HG03520 (cell line): ENCODE measurements around the gene MRAS.
"Not testable (repeated sequence)": the region's sequence is repeated elsewhere in the genome, so short reads cannot be mapped to it uniquely, and the experiment has no call there.

Source experiments
- ATAC-seq: cut with Tn5 transposase; IDR thresholded peaks from one replicate; pipeline ENCODE4 v1.9.1; 2021; ENCODE audit warnings: mild to moderate bottlenecking, moderate library complexity; ENCODE audit not compliant: unreplicated experiment

MRAS gene

GRCh38 chr3:138366006-138366759 is 17.8 kb downstream of the MRAS start:
- ATAC-seq, result no peak

DNA sequence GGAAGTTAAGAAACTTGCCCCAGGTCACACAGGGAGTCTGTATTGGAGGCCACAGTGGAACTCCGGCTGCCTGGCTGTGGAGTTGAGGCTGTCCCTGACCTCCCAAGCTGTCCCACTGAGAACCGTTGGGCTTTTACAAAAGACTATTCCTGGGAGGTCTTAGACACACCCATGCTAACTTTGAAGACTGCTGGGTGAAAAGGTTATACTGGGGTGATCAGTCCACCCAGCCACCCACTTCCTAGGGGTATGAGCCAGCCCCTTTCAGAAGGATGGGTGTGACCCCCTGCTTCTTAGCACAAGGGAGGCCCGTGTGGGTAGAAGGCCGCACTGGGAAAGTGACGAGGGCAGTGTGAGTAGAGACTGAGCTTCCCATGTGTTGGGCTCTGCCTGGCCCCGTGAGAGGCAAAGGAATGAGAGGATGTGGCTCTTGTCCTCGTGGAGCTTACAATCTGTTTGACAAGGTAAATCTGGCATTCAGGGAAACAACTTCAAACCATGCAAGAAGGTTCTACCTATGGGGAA is 19.0 kb downstream of the MRAS start:
- no peak for ATAC-seq

GRCh38 chr3:138367911-138368310 is 19.5 kb downstream of the MRAS start:
- ATAC-seq, result no peak

- ATAC-seq, result no peak
These were observed 20.9 kb downstream of the MRAS start for GRCh38 chr3:138369151-138369900.

GRCh38 chr3:138370321-138370720 is 21.9 kb downstream of the MRAS start:
- ATAC-seq, result no peak

GRCh38 chr3:138371070-138371965 is 22.9 kb downstream of the MRAS start:
- ATAC-seq, result peak; percentile 99

- no peak for ATAC-seq
These were observed 24.8 kb downstream of the MRAS start for GRCh38 chr3:138373087-138373735.

- ATAC-seq, result no peak
These were observed 25.3 kb downstream of the MRAS start for GRCh38 chr3:138373736-138374094.

DNA sequence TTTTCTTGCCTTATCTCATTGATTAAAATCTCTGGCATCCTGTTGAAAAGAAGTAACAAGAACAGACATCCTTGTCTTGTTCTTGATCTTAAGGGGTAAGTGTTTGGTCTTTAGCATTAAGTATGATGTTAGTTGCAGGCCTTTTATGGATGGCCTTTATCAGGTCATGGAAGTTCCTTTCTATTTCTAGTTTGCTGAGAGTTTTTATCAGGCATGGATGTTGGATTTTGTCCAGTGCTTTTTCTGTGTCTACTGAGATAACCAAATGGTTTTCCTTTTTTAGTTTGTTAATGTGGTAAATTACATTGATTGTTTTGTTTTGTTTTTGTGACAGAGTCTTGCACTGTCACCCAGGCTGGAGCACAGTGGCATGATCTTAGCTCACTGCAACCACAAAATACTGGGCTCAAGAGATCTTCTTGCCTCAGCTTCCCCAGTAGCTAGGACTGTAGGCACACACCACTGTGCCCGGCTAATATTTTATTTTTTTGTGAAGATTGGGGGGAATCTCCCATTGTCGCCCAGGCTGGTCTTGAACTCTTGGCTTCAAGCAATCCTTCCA is 26.3 kb downstream of the MRAS start:
- ATAC-seq, result no peak

- no peak for ATAC-seq
These were observed 27.1 kb downstream of the MRAS start for GRCh38 chr3:138375447-138375846.

- no peak for ATAC-seq
These were observed 28.3 kb downstream of the MRAS start for GRCh38 chr3:138376663-138377062.

DNA sequence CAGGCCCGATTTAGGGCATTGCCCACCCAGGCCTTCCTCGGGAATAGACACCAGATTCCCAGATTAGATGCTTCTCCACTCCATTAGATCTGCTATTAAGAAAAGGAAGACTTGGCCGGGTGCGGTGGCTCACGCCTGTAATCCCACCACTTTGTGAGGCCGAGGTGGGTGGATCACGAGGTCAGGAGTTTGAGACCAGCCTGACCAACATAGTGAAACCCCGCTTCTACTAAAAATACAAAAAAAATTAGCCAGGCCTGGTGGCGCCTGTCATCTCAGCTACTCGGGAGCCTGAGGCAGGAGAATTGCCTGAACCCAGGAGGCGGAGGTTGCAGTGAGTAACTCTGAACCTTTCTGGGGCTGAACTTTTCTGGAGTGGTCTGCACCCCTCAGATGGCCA is 28.8 kb downstream of the MRAS start:
- not testable (repeated sequence) for ATAC-seq

GRCh38 chr3:138377804-138378203 is 29.4 kb downstream of the MRAS start:
- ATAC-seq, result no peak

DNA sequence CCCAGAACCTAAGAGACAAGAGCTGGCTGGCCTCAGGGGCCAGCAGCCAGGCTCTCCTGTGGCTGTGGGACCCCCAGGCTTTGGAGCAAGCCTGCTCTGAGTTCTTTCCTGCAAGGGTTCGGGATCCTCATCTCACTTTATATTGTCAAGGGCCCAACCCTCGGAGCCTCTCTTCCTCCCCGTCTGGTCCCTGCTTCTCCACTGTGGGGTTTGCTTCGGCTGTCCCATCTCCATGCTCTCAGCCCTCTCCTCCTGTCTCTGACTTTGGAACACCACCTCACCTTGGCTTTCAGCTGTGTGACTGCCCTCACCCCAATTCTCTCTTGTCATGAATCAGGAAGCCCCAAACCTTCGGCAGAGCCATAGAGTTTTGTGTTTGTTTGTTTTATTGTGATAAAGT is 30.0 kb downstream of the MRAS start:
- no peak for ATAC-seq

DNA sequence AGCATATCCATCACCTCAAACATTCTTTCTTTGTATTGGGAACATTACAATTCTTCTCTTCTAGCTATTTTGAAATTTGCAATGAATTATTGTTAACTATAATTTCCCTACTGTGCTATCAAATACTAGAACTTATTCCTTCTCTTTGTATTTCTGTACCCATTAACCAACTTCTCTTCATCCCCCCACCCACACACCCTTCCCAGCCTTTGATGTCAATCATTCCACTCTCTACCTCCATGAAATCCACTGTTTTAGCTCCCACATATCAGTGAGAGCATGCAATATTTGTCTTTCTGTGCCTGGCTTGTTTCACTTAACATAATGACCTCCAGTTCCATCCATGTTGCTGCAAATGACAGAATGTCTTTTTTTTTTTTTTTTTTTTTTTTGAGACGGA is 30.6 kb downstream of the MRAS start:
- no peak for ATAC-seq

DNA sequence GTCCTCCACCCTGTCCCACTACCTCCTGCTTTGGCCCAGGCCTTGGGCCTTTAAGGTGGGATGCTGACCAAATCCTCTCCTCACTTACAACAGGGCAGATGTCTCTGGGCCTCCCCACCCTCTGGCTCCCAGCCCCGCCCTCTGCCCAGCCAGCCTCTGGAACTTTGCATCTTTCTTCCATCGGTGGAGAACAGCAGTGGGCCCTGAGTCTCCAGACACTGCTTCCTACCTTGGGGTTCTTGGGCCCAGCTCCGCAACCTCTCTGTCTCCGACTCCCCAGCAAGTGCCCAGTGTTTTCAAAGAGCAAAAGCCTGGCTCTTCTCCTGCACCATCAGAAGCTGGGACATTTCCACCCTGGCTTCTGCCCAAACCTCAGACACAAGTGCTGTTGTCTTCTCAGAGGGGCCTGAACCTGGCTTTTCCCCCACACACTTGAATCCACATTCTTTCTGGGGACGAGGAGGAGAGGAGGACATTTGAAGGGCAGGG is 33.1 kb downstream of the MRAS start:
- no peak for ATAC-seq

DNA sequence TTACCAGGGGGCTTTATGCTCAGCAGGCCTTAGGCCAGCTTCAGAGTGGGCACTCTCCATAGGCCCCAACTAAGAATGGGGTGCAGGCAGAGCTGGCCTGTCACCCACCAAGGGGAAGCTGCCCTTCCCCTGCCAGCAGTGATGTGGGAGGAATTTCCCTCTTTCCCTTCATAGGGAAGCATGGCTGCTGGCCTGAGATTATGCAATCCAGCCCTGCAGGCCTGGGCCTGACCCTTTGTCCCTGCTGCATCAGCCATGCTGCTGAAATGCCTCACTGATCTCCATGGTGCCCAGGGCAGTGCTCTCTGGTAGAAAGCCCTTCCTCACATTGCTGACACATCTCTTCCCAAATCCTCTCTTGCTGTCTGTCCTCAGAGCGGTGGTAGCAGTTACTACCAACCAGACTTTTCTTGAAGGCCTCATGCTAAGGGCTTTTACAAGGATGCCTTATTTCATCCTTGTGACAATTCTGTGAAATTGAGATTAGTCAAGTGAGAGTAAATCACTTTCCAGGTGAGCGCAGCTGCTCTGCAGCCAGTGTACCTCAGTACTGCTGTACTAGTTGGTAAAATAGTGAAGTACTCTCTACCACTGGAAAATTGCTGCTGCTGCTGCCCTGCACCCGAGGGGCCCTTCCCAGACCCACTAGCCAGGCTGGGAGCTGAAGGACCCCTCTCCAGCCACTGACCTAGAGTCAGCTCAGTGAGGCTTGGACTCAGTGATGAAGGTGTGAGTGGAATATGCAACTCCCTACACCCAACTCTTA is 33.8 kb downstream of the MRAS start:
- no peak for ATAC-seq

DNA sequence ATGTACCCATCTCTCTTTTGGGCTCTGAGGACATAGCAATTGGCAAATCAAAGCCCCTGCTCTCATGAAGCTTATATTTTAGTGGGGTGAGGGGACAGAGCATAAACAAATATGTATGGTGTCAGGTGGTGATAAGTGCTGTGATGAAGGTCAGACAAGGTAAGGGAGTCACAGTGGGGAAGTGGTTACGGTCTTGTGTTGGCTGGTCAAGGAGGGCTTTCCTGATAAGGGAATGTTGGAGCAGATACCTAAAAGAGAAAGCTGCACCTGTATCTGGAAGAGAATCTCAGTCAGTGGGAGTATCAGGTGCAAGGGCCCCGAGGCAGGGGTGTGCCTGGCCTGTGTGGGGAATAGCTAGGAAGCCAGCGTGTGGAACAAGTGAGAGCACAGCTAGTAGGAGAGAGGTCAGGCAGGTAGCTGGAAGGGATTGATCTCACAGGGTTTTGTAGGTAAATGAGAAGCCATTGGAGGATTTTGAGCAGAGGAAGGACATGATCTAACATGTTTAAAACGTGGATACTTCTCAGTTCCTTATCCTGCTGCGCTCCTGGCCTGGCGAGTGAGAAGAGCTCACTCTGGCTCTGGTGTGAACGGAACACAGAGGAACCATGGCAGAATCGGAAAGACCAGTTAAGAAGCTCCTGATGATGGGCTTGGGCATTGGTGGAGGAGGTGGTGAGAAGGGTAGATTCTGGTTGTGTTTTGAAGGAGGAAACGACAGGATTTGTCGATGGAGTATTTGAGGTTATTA is 35.5 kb downstream of the MRAS start:
- no peak for ATAC-seq

DNA sequence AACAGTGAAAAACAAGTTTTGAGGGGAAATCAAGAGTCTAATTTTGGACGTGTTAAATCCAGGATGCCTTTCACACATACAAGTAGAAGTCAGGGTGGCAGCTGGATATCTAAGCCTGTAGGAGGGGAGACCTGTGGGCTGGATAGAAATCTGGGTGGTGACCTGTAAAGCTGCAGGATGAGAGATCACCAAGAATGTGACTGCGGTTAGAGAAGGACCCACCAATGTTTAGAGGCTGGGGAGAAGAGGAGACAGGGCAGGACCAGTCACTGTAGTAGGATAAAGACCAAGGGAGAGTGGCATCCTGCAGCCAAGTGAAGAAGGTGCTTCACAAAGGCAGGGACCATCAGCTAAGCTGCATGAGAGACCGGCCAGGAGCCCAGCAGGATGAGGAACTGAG is 36.2 kb downstream of the MRAS start:
- ATAC-seq, result no peak
